Pericardium fibroblast (primary cell): ENCODE measurements around the gene MRPL48. TPM values are rescaled to one million over a fixed set of nuclear protein-coding genes. Genes with fewer than 3 reads are reported as not detected.

Experiments
- total RNA-seq: library from RNA; depleted of rRNA; stranded (reverse); fragments of >200 nt; gene quantifications from 2 replicates; pipeline ENCODE4 v1.2.3, GENCODE V29; 2015

MRPL48 gene
- total RNA-seq = 16.9 and 37.0 TPM in 2 replicates

GRCh38 chr11:73787643-73788558, at the start of gene MRPL48:
Gene MRPL48, plus strand, starts transcription at chr11:73787874. Its CDS starts 98 bp downstream, at chr11:73787972.

DNA sequence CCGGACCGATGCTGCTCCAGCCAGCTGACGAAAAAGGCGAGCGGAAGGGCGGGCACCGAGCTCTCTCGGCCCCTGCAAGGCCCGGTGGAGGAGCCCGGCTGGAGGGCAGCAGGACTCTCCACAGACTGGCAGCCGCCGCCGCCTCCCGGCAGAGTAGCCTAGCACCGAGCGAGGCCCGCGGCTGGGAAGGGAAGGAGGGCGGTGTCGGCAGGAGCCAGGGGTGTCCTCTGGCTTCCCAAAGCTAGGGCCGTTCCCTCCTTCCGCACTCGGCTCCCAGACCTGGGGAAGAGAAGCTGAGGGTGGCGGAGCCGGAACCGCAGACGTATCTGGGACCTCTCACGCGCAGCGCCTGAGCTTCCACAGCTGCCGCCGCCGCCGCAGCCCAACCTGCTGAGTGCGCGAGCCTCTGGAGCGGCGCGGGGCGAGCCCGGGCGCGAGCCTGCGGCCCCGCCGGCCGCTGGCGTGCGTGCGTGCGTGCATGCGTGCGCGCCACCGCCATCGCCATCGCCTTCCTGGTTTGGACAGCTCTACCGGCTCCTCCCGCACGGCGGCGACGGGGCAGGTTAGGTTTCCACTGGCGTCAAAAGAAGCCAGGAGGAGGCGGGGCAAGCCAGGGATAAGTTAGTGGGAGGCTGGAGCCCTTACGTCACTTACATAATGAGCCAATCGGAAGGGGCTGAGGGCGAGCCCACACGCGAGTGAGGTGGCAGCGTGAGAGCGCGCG, 26.8 kb upstream of the MRPL48 start, which contains the start of gene RAB6A:
TSS of gene RAB6A (minus strand) at position 396 of the 724 bp plus-strand sequence. CDS start 439 bp downstream, outside the sequence.

DNA sequence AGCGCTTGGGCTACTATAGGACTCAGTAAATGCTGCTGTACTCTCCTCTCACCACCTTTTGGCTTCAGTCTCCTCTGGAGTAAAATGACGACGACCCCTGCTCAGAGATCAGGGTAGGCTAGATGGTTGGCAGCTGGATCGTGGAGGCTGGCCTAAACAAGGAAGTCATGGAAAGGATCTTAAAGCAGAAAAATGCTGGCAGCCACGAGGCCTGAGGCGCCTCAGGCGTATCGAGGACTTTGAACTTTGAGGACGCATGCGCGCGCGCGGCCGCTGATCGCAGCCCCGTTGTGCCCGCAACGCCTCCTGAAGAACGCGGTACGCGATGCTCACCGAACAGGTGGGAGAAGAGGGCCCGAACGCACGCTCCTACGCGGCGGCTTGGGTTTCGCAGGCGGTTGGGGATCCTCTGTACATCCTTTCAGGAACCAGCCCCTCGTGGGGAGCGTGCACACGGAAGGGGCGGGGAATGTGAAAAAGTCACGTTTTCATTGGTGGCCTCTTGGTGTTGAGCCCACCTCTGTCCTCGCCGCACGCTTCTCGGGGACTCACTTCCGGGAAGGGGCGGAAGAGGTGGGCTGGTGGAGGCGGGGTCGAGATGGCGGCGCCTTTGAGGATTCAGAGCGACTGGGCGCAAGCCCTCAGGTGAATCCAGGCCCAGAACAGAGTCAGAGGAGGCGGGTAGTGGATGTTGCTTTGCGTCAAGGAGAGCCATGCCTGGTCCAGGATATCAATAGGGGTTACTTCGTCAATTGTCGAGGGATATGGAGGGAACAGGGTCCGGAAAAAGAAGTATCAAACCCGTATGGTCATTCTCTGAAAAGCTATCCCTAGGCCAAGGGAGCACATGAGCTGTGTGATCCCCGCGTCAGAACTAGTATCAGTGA, 89.0 kb downstream of the MRPL48 start, which contains the start of the genes COA4 and PAAF1:
TSS of gene COA4 (minus strand) at position 423 of the 887 bp plus-strand sequence. CDS start 3,468 bp downstream, outside the sequence.
TSS of gene PAAF1 (plus strand) at position 576 of the 887 bp plus-strand sequence. CDS start at position 599, 23 bp downstream.

Other genes with a start within 250 kb of the MRPL48 start
- gene FAM168A, start 189.8 kb upstream of the MRPL48 start, total RNA-seq = 23.1 and 28.0 TPM in 2 replicates
- 1.6 TPM in 1 of 2 replicates, not detected in the other for gene PLEKHB1, start 141.3 kb upstream of the MRPL48 start, total RNA-seq
- 94.2 and 119 TPM in 2 replicates for gene RAB6A, start 26.8 kb upstream of the MRPL48 start, total RNA-seq
- gene COA4, start 89.0 kb downstream of the MRPL48 start, total RNA-seq = 58.9 and 61.9 TPM in 2 replicates
- 7.9 and 9.3 TPM in 2 replicates for gene PAAF1, start 89.1 kb downstream of the MRPL48 start, total RNA-seq
- gene DNAJB13, start 163.2 kb downstream of the MRPL48 start, total RNA-seq = under 0.01 TPM in 1 of 2 replicates, not detected in the other
- gene UCP2, start 195.0 kb downstream of the MRPL48 start, total RNA-seq = 0.70 and 3.8 TPM in 2 replicates
- under 0.01 and 0.47 TPM in 2 replicates for gene UCP3, start 221.2 kb downstream of the MRPL48 start, total RNA-seq